Activated naive CD4-positive, alpha-beta T cell treated with anti-CD3 and anti-CD28 coated beads, Interleukin-2, amount 50 U/mL, for 16 hours (primary cell): Measurements from ENCODE around the gene GM2A.
"Not testable (repeated sequence)": the region's sequence is repeated elsewhere in the genome, so short reads cannot be mapped to it uniquely, and the experiment has no call there.

Experiments
- DNase-seq: peaks from one replicate; pipeline ENCODE4 v3.0.0-alpha.2; 2020

Gene GM2A

GRCh38 chr5:151230048-151230680 lies 22.8 kb upstream of the GM2A start:
- no peak for DNase-seq

GRCh38 chr5:151231359-151231758 lies 21.6 kb upstream of the GM2A start:
- DNase-seq = no peak

DNA sequence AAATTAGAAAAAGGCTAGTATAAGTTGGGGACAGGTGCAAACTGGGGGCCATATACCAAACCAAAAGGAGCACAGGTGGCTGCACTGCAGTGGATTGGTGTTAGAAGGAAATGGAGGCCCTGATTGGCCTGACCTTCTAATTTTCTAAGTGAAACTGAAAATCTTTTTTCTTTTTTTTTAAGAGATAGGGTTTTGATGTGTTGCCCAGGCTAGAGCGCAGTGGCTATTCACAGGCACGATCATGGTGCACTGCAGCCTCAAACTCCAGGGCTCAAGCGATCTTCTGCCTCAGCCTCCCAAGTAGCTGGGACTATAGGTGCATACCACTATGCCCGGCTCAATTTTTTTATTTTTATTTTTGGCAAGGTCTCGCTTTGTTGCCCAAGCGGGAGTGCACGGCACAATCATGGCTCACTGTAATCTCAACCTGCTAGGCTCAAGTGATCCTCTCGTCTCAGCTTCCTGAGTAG lies 19.3 kb upstream of the GM2A start:
- DNase-seq = no peak

DNA sequence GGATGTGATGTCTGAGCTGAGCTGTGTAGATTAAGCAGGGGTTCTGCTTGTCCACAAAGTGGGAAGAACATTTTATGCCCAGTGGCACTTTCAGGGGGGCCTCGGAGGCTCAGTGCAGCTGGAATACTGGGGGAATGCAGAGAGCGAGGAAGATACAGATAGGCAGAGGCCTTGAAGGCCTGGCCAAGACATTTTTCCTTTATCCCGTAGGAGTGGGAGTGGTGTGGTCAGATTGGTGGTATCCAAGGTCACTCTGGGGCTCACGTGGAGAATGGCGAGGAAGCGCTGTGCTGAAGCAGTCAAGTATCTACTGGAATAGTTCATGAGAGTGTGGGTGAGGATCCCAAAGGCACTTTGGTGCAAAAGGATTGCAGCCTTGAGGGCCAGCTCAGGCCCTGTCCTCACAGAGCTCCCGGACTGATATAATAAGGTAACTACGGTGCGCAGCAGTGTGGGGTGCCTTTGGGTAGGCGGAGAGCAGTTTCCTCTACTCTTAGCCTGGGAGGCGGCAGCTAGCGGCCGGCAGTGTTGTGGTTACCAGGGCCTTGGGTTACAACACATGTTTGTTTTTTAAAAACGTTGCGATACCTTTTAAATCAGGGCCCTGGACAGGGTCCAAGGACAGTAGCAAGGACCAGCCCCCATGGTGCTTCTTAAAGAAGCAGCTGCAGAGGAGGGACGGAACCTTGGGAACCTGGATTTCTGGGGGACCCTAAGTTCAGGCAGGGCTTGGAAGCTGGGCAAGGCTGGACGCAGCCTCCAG lies 18.3 kb upstream of the GM2A start:
- DNase-seq = peak; percentile 18

GRCh38 chr5:151235239-151235571 lies 17.8 kb upstream of the GM2A start:
- not testable (repeated sequence) for DNase-seq

DNA sequence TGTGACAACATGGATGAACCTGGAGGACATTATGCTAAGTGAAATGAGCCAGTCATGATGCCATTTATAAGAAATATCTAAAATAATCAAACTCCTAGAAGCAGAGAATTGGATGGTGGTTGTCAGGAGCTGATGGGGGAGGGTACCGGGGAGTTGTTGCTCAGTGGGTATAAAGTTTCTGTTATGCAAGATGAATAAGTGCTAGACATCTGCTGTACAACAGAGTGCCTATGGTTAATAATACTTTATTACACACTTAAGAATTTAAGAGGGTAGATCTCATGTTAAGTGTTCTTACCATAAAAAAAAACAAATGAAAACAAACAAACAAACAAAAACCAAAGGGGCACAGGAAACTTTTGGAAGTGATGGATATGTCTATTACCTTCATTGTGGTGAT lies 16.1 kb upstream of the GM2A start:
- no peak for DNase-seq

DNA sequence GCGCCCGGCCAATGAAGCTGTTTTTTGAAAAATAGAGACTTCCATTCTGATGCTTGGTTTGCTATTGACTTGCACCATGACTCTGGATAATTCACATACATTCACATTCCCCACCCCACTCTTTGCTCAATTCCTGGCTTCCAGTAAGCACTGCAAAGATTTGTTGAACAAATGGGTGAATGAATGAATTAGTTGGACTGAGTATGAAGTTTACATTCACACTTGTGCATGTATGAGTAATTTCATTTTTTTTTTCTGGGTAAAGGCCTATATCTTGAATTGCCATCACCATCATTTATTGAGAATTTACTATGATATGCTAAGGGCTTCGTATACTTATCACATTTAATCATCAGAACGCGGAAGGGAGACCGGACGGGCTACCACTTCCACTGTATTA lies 15.3 kb upstream of the GM2A start:
- DNase-seq = no peak

GRCh38 chr5:151238303-151238741 lies 14.7 kb upstream of the GM2A start:
- DNase-seq = no peak

- no peak for DNase-seq
These were observed 13.6 kb upstream of the GM2A start for GRCh38 chr5:151239237-151239861.

GRCh38 chr5:151240268-151240835 lies 12.6 kb upstream of the GM2A start:
- DNase-seq = not testable (repeated sequence)

- DNase-seq = no peak
These were observed 11.9 kb upstream of the GM2A start for GRCh38 chr5:151240924-151241635.

- DNase-seq = no peak
These were observed 9.9 kb upstream of the GM2A start for GRCh38 chr5:151243127-151243526.

DNA sequence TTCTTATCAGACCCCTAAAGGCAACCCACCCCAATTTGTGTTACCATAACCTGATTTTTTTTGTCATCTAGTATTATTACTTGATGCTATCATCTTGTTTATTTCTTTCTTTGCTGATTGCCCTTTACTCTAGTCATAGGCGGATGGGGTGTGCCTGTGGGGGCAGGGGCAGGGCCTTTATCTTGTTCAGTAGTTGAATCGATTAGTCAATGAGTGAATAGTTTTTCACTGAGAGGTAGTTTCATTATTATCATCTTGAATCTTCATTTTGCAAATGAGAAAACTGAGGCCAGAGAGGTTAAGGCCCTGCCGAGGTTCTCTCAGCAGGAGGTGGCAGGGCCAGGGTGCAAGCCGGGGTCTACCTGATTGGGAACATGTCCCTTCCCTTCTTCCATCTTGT lies 9.4 kb upstream of the GM2A start:
- DNase-seq = no peak

DNA sequence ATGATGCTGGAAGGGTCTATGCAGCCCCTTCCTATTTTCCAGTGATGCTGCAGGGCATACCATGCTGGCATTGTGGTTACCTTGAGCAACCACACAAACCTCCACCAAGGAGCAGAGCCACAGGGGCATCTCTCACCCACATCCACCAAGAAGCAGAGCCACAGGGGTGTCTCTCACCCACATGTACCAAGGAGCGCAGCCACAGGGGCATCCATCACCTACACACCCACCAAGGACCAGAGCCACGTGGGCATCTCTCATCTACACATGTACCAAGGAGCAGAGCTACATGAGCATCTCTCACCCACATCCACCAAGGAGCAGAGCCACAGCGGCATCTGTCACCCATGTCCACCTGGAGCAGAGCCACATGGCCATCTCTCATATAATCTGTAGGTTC lies 8.8 kb upstream of the GM2A start:
- DNase-seq = no peak

DNA sequence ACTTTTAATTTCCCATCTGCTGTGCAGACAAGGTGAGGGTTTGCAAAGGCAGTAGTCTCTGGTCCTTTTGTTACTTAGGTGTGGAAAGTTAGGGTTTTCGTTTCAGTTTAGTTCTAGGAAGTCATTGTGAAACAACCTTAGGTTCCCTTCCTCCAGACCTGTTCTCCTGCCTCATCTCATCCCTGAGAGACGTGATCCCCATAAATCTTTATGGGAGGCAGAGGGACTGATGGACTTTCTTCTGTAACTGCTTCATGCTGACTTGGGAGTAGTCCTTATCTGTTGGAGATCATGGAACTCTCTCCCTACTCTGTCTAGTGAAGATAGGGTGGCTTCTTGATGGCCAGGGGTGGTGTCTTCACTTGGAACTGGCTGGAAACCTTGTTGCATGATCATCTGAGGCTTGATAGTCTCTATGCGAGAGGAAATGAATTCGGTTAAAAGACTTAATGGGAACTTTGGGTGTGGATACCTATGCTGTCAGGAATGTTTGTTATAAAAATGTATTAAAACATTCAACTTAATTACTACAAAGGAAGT lies 7.2 kb upstream of the GM2A start:
- no peak for DNase-seq

DNA sequence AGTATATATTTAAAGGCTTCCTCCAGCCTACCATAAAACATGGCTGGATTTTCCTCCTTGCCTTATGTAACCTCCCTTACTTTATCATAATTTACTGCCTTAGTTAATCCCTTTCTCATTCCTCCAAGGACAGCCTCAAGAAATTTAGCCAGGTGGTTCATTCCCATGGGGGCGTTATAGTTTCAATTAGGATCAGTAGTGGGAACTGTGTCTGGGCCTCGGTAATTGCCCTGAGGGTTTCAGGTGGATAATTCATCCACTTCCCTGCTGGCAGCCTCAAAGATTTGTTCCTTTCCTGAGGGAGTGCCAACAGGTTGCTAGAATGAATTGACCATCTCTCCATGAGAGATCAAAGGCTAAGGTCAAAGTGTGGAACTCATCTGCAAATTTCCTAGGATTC lies 4.3 kb upstream of the GM2A start:
- DNase-seq = no peak

- no peak for DNase-seq
These were observed 3.7 kb upstream of the GM2A start for GRCh38 chr5:151249281-151249680.

- DNase-seq = no peak
These were observed 2.5 kb upstream of the GM2A start for GRCh38 chr5:151250346-151251000.

GRCh38 chr5:151251001-151251551 lies 1.9 kb upstream of the GM2A start:
- no peak for DNase-seq

DNA sequence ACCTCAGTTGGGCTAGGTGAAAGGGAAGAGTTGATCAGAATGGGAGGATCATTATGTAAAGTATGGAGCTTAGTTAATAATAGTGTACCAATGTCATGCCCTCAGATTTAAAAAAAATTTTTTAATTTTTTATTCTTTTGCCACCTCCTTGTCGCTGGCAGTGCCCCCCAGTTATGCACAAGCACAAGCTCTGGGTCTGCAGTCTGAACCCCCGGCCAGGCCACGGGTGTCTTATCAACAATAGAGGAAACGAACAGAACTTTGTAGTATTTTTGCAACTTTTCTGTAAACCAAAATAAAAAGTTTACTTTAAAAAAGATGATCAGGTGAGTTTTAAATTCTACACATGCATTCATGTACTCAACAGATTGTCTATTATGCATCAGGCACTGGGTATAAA lies 1.4 kb upstream of the GM2A start:
- no peak for DNase-seq

DNA sequence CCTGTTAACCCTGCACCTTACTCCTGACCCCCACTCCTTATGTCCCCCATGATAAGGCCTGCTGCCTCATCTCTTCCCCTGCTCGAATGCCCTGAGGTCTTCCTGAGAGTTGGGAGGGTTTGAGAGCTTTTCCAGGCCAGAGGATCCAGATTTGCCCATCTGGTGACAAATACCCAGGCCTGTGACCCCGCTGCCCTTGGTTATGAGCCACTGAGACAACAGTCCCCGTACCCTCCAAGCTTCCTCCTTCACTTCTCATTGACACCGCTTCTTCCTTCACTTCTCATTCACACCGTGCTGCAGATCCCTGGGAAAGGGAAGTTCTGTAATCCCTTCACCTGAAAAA lies 593 bp downstream of the GM2A start:
- DNase-seq = no peak

DNA sequence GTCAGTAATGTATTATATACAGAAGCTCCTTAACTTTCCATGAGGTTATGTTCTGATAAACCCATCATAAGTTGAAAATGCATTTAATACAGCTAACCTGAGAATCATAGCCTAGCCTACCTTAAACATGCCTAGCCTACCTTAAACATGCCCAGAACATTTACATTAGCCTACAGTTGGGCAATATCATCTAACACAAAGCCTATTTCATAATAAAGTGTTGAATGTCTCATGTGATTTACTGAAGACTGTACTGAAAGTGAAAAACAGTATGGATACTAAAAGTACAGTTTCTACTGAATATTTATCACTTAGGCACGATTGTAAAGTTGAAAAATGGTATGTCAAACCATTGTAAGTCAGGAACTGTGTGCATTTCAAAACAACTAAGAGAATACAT lies 1.6 kb downstream of the GM2A start:
- no peak for DNase-seq
